Natural killer cell (primary cell): Measurements from ENCODE around the gene IGFLR1. TPM values are rescaled to one million over a fixed set of nuclear protein-coding genes. Genes with fewer than 3 reads are reported as not detected.

Experiments used
- ATAC-seq, 3 donors: fragments of 150-1000 bp in 2 of 3; fragments of 200-7000 bp in 1 of 3; cut with Tn5 transposase; 1 replicate in 1 of 3; 2 replicates in 2 of 3; pipeline ENCODE4 v1.10.0; 2021; ENCODE audit warnings: mild to moderate bottlenecking in 2 of 3, moderate library complexity in 2 of 3
- DNase-seq, 2 donors: peaks; one replicate each; pipeline versions ENCODE4 v3.0.0 to v3.0.0-alpha.2; 2013 to 2021; ENCODE audit warnings: mixed read lengths in 1 of 2
- H3K27ac ChIP-seq: one replicate; pipeline ENCODE4 v1.5.1; 2013; ENCODE audit warnings: mild to moderate bottlenecking, low read length
- H3K27me3 ChIP-seq: one replicate; pipeline ENCODE4 v1.6.1; 2013; ENCODE audit warnings: low read length; ENCODE audit not compliant: control insufficient read depth, insufficient read depth
- H3K36me3 ChIP-seq: one replicate; pipeline ENCODE4 v1.6.1; 2013; ENCODE audit warnings: low read length; ENCODE audit not compliant: control insufficient read depth, insufficient read depth
- H3K4me1 ChIP-seq: one replicate; pipeline ENCODE4 v1.6.1; 2013; ENCODE audit warnings: low read length; ENCODE audit not compliant: control insufficient read depth, insufficient read depth
- H3K4me3 ChIP-seq: one replicate; pipeline ENCODE4 v1.5.1; 2013; ENCODE audit warnings: low read length
- H3K9me3 ChIP-seq: one replicate; pipeline ENCODE4 v1.6.1; 2013; ENCODE audit warnings: low read length; ENCODE audit not compliant: control insufficient read depth, insufficient read depth
- H3K27ac Mint-ChIP-seq, 2 donors: one replicate each; pipeline ENCODE4 v1.8.0; 2022; ENCODE audit warnings: mild to moderate bottlenecking in 2 of 2, mixed read lengths in 2 of 2, moderate library complexity in 1 of 2
- H3K27me3 Mint-ChIP-seq, 2 donors: one replicate each; pipeline ENCODE4 v1.8.0; 2022; ENCODE audit warnings: low read depth in 2 of 2, mixed read lengths in 2 of 2
- H3K36me3 Mint-ChIP-seq: one replicate; pipeline ENCODE4 v1.8.0; 2022; ENCODE audit warnings: mixed read lengths
- H3K4me1 Mint-ChIP-seq, 2 donors: one replicate each; pipeline ENCODE4 v1.8.0; 2022; ENCODE audit warnings: mixed read lengths in 2 of 2
- H3K4me3 Mint-ChIP-seq: one replicate; pipeline ENCODE4 v1.8.0; 2022; ENCODE audit warnings: mild to moderate bottlenecking, moderate library complexity, mixed read lengths
- H3K9me3 Mint-ChIP-seq, 2 donors: one replicate each; pipeline ENCODE4 v1.8.0; 2022; ENCODE audit warnings: mixed read lengths in 2 of 2
- WGBS: methylation state at CpG from one replicate; pipeline ENCODE4 v1.1.7; 2013; ENCODE audit warnings: missing lambda C conversion rate; ENCODE audit not compliant: insufficient coverage; 5-methylcytosine and 5-hydroxymethylcytosine counted together
- intact Hi-C: fragments of 100-400 bp; cut with micrococcal nuclease; formaldehyde crosslinking; loops from one replicate; pipeline ENCODE4 v1.14.2; 2022
- total RNA-seq, 4 donors: library from RNA; stranded (reverse); fragments of 120-200 nt in 1 of 4; gene quantifications; one replicate each; pipeline versions ENCODE4 v1.2.3 to v1.2.4, GENCODE V29; 2013 to 2022
- TF ChIP-seq, protein P1 (sequence below): fragments of 200-600 bp; IDR thresholded peaks from one replicate; pipeline ENCODE4 v1.8.0; 2022; ENCODE audit warnings: antibody characterized with exemption

The IGFLR1 gene
- total RNA-seq, 3 donors from 2014 or later (not counting 1 experiment from before 2014, with no cell fraction given), result 57.7 to 75.6 (median 69.6) TPM

DNA sequence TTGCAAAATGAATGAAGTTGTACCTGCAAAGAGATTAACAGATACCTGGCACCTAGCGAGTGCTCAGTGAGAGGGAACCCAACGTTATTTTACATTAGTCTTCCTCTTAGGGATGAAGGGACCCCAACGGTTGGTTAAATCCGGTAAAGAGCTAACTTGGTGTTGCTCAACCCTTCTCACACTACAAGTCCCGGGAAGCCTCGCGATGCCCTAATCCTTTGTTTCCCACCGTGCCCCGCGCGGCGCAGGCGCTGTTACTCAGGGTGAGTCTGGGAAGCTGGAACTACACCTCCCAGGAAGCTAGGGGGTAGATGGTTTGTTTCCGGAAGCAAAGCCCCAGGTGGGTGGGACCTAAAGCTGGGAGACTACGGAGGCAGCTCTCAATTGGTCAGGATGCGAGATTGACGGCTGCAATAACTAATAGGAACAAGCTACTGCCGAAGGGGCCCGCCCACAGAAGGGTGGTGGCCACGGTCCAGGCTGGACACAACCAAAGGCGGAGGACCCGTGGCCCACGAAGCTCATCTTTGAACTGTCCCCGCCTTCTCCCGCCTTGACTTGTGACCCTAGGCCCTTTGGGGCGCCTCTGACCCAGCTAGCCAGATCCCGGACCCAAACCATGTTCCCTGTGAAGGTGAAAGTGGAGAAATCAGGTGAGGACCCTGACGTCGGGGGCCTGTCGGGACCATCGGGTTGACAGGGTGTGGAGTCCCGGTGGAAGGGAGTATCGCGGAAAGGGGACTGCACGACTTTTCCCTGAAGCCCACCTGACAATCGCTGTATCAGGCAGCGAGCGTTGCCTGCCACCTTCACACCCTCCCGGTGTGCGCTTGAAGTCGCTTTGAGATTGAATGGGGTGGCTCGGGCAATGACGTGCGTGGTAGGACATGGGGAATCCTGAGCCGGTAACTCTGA lies 6.1 kb upstream of the IGFLR1 start, which contains the start of gene LIN37:
TSS of gene LIN37 (plus strand) at position 471 of the 915 bp plus-strand sequence. CDS start at position 620, 149 bp downstream.
- Mint-ChIP-seq H3K27me3 (no peaks in the 10 kb centered on the region), H3K36me3 (no peaks in the 10 kb centered on the region), H3K27ac (peak within 1 kb of the TSS; percentile 92), H3K4me1 (peaks cover 33 to 47% of the 10 kb centered on the region in 2 donors), H3K9me3 (no peaks in the 10 kb centered on the region), H3K4me3 (peak within 1 kb of the TSS; percentile 97)
- 1% methylated on average over 41 of the region's 45 CpGs for WGBS
- Histone ChIP-seq H3K36me3 (peaks cover 16% of the 10 kb centered on the region), H3K27me3 (no peaks in the 10 kb centered on the region), H3K4me3 (peak within 1 kb of the TSS; percentile 91), H3K27ac (peak within 1 kb of the TSS; percentile 84), H3K9me3 (no peaks in the 10 kb centered on the region), H3K4me1 (peaks cover 46% of the 10 kb centered on the region)
- intact Hi-C loops, result loop anchor here (1.0 to 10.0 kb wide), 5 partner anchors 10 to 369 kb away; partner anchors contain the start of genes HCST, NFKBID, PROSER3 and TBCB
- ATAC-seq (peak; percentile 73 to 90 (median 77)), DNase-seq (peak; percentile 97 to 99)
- TF ChIP-seq, protein P1, sequence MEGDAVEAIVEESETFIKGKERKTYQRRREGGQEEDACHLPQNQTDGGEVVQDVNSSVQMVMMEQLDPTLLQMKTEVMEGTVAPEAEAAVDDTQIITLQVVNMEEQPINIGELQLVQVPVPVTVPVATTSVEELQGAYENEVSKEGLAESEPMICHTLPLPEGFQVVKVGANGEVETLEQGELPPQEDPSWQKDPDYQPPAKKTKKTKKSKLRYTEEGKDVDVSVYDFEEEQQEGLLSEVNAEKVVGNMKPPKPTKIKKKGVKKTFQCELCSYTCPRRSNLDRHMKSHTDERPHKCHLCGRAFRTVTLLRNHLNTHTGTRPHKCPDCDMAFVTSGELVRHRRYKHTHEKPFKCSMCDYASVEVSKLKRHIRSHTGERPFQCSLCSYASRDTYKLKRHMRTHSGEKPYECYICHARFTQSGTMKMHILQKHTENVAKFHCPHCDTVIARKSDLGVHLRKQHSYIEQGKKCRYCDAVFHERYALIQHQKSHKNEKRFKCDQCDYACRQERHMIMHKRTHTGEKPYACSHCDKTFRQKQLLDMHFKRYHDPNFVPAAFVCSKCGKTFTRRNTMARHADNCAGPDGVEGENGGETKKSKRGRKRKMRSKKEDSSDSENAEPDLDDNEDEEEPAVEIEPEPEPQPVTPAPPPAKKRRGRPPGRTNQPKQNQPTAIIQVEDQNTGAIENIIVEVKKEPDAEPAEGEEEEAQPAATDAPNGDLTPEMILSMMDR, result no peak

DNA sequence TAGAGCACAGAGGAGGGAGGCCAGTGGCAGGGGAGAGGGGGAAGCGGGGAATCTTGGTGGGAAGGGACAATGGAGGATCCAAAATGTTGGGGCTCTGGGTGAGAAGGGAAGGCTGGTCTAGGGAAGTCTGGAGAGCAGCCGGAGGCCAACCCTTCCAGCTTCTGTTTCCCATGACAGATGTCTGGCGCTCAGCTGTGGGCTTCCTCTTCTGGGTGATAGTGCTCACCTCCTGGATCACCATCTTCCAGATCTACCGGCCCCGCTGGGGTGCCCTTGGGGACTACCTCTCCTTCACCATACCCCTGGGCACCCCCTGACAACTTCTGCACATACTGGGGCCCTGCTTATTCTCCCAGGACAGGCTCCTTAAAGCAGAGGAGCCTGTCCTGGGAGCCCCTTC lies 4.3 kb upstream of the IGFLR1 start:
- intact Hi-C loops, result loop anchor here (5.0 to 10.0 kb wide), 3 partner anchors 44 to 371 kb away; partner anchors contain the start of genes HCST, NFKBID, TBCB and TYROBP
- TF ChIP-seq, protein P1, result no peak
- no peak overlapping the region for H3K4me3 ChIP-seq
- no peak for DNase-seq
- no peak for ATAC-seq
- peaks cover 64% of the 10 kb centered on the region for H3K4me1 ChIP-seq
- Mint-ChIP-seq H3K36me3 (no peaks in the 10 kb centered on the region), H3K27ac (peak overlapping the region; percentile 96 to 99), H3K4me1 (peaks cover 42 to 60% of the 10 kb centered on the region in 2 donors), H3K4me3 (peak overlapping the region; percentile 99), H3K9me3 (no peaks in the 10 kb centered on the region), H3K27me3 (no peaks in the 10 kb centered on the region)
- no peaks in the 10 kb centered on the region for H3K9me3 ChIP-seq
- H3K27ac ChIP-seq, result no peak overlapping the region
- H3K27me3 ChIP-seq, result no peaks in the 10 kb centered on the region
- WGBS, result 86% methylated on average over 5 of the region's 5 CpGs
- no peaks in the 10 kb centered on the region for H3K36me3 ChIP-seq

DNA sequence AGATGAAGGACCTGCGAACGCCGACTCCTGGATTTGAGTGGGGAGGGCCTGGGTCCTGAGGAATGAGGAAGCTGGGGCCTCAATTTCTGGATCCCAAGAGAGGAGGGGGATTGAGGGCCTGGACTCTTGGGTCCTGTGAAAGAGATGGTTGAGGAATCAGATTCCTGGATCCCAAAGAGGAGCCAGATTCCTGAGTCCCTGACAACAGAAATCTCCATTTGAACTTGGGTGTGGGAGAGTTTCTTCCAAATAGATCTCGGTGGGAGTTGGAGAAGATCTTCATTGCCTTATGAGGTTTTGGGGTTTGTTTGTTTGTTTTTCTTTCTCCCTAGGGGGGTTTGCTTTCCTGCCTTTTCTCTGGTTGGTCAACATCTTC lies 3.8 kb upstream of the IGFLR1 start:
- 4% methylated on average over 3 of the region's 4 CpGs for WGBS
- Histone ChIP-seq H3K4me1 (peaks cover 68% of the 10 kb centered on the region), H3K27me3 (no peaks in the 10 kb centered on the region), H3K4me3 (peak overlapping the region; percentile 88), H3K27ac (peak overlapping the region; percentile 100), H3K36me3 (no peaks in the 10 kb centered on the region), H3K9me3 (no peaks in the 10 kb centered on the region)
- ATAC-seq (no peak), DNase-seq (no peak)
- Mint-ChIP-seq H3K4me1 (peaks cover 42 to 60% of the 10 kb centered on the region in 2 donors), H3K36me3 (no peaks in the 10 kb centered on the region), H3K27ac (peak overlapping the region; percentile 96 to 99), H3K27me3 (no peaks in the 10 kb centered on the region), H3K4me3 (peak overlapping the region; percentile 99), H3K9me3 (no peaks in the 10 kb centered on the region)
- intact Hi-C loops, result loop anchor here (5.0 to 10.0 kb wide), 3 partner anchors 44 to 371 kb away; partner anchors contain the start of genes HCST, NFKBID, TBCB and TYROBP
- TF ChIP-seq, protein P1, result no peak
